IMR-90 (cell line): ENCODE measurements around the gene IRAK2. TPM values are rescaled to one million over a fixed set of nuclear protein-coding genes. Genes with fewer than 3 reads are reported as not detected.

ENCODE experiments used
- ATAC-seq: fragments of 200-7000 bp; cut with Tn5 transposase; 2 replicates; pipeline ENCODE4 v1.9.1; 2020; ENCODE audit warnings: low read depth, mild to moderate bottlenecking, moderate library complexity
- BruUV-seq: library from RNA; stranded (reverse); fragments of 400-500 nt; replicated peaks from 2 replicates; lab custom pipeline; 2021; lab: Mats Ljungman, UMichigan
- CTCF ChIA-PET: fragments of 300-600 bp; formaldehyde crosslinking; extraction: SDS; loops from one replicate; lab custom pipeline; 2021; ENCODE audit warnings: antibody characterized with exemption; lab: Yijun Ruan, JAX
- POLR2A ChIA-PET: fragments of 300-600 bp; sonication (Branson Sonifier 250); formaldehyde crosslinking; loops from one replicate; lab custom pipeline; 2022; ENCODE audit warnings: antibody characterized with exemption; ENCODE audit not compliant: unreplicated experiment; lab: Charles Lee
- DNase-seq: peaks from one replicate; pipeline ENCODE4 v3.0.0; 2013
- H2AFZ ChIP-seq: replicated peaks from 2 replicates; pipeline ENCODE3; 2013; ENCODE audit warnings: low read length, mild to moderate bottlenecking; ENCODE audit not compliant: poor library complexity
- H2AK5ac ChIP-seq: 2 replicates; pipeline ENCODE4 v1.6.1; 2013; ENCODE audit warnings: low read depth, low read length, inconsistent platforms
- H2AK9ac ChIP-seq: replicated peaks from 2 replicates; pipeline ENCODE3; 2013; ENCODE audit warnings: mild to moderate bottlenecking, low read depth, low read length, moderate library complexity; ENCODE audit not compliant: poor library complexity
- H2BK120ac ChIP-seq: 2 replicates; pipeline ENCODE4 v1.6.1; 2013; ENCODE audit warnings: low read depth, low read length, inconsistent platforms
- H2BK15ac ChIP-seq: 3 replicates; pipeline ENCODE4 v1.6.1; 2013; ENCODE audit warnings: low read depth, low read length, inconsistent platforms
- H2BK20ac ChIP-seq: 2 replicates; pipeline ENCODE4 v1.6.1; 2013; ENCODE audit warnings: low read depth, mild to moderate bottlenecking, inconsistent platforms, low read length, moderate library complexity
- H2BK5ac ChIP-seq: 2 replicates; pipeline ENCODE4 v1.6.1; 2013; ENCODE audit warnings: mild to moderate bottlenecking, low read depth, low read length, inconsistent platforms; ENCODE audit not compliant: poor library complexity, severe bottlenecking
- H3K14ac ChIP-seq: replicated peaks from 2 replicates; pipeline ENCODE4 v1.6.1; 2013; ENCODE audit warnings: low read depth, low read length, inconsistent platforms
- H3K18ac ChIP-seq: 2 replicates; pipeline ENCODE4 v1.6.1; 2013; ENCODE audit warnings: low read depth, low read length, control low read depth
- H3K23ac ChIP-seq: 2 replicates; pipeline ENCODE4 v1.6.1; 2013; ENCODE audit warnings: low read depth, low read length, inconsistent platforms
- H3K27ac ChIP-seq: 2 replicates; pipeline ENCODE4 v1.5.1; 2013; ENCODE audit warnings: mild to moderate bottlenecking, control low read depth, low read length; ENCODE audit not compliant: insufficient read depth
- H3K27me3 ChIP-seq: 2 replicates; pipeline ENCODE4 v1.6.1; 2013; ENCODE audit warnings: low read length; ENCODE audit not compliant: control insufficient read depth, insufficient read depth
- H3K36me3 ChIP-seq: 2 replicates; pipeline ENCODE4 v1.6.1; 2013; ENCODE audit warnings: low read length, mixed read lengths; ENCODE audit not compliant: control insufficient read depth, insufficient read depth
- H3K4ac ChIP-seq: 2 replicates; pipeline ENCODE4 v1.6.1; 2013; ENCODE audit warnings: low read depth, low read length, inconsistent platforms
- H3K4me1 ChIP-seq: 2 replicates; pipeline ENCODE4 v1.6.1; 2013; ENCODE audit warnings: low read length, mixed read lengths; ENCODE audit not compliant: control insufficient read depth, insufficient read depth
- H3K4me2 ChIP-seq: 2 replicates; pipeline ENCODE4 v1.6.1; 2013; ENCODE audit warnings: low read depth, mild to moderate bottlenecking, control low read depth, low read length, moderate library complexity
- H3K4me3 ChIP-seq: 2 replicates; pipeline ENCODE4 v1.5.1; 2013; ENCODE audit warnings: low read depth, mild to moderate bottlenecking, control low read depth, low read length, moderate library complexity; ENCODE audit not compliant: insufficient read depth
- H3K56ac ChIP-seq: 2 replicates; pipeline ENCODE4 v1.6.1; 2013; ENCODE audit warnings: low read length, inconsistent platforms; ENCODE audit not compliant: insufficient read depth; ENCODE audit errors: extremely low read depth
- H3K79me1 ChIP-seq, 2 experiments: 2 replicates each; pipeline ENCODE4 v1.6.1; 2013; ENCODE audit warnings: low read length in 2 of 2, inconsistent platforms in 1 of 2, low read depth in 1 of 2
- H3K9ac ChIP-seq: 2 replicates; pipeline ENCODE4 v1.6.1; 2013; ENCODE audit warnings: low read depth, low read length, control low read depth
- H3K9me1 ChIP-seq: 2 replicates; pipeline ENCODE4 v1.6.1; 2013; ENCODE audit warnings: low read length, inconsistent platforms; ENCODE audit not compliant: insufficient read depth
- H3K9me3 ChIP-seq: 2 replicates; pipeline ENCODE4 v1.6.1; 2013; ENCODE audit warnings: low read length; ENCODE audit not compliant: control insufficient read depth, insufficient read depth
- H4K20me1 ChIP-seq: 2 replicates; pipeline ENCODE4 v1.6.1; 2013; ENCODE audit warnings: low read length, inconsistent platforms; ENCODE audit not compliant: insufficient read depth
- H4K5ac ChIP-seq: 2 replicates; pipeline ENCODE4 v1.6.1; 2013; ENCODE audit warnings: mild to moderate bottlenecking, low read depth, low read length, control low read depth
- H4K8ac ChIP-seq, 2 experiments: 2 replicates each; pipeline ENCODE4 v1.6.1; 2013; ENCODE audit warnings: low read depth in 2 of 2, low read length in 2 of 2, control low read depth in 1 of 2, inconsistent platforms in 1 of 2
- H4K91ac ChIP-seq: 2 replicates; pipeline ENCODE4 v1.6.1; 2013; ENCODE audit warnings: low read depth, low read length, inconsistent platforms; ENCODE audit not compliant: insufficient read depth
- RCOR1 ChIP-seq: IDR thresholded peaks from 2 replicates; pipeline ENCODE4 v1.6.1; 2012; ENCODE audit warnings: mild to moderate bottlenecking, low read length, improper control_type of control experiment; ENCODE audit not compliant: insufficient replicate concordance
- WGBS, 2 experiments: methylation state at CpG; one replicate each; pipeline versions ENCODE4 v1.1.5 to v1.1.7; 2013; ENCODE audit warnings: missing lambda C conversion rate in 2 of 2; ENCODE audit not compliant: insufficient read length in 1 of 2; ENCODE audit errors: extremely low coverage in 2 of 2; 5-methylcytosine and 5-hydroxymethylcytosine counted together
- dilution Hi-C: fragments of 300-500 bp; cut with HindIII; formaldehyde crosslinking; loops from one replicate; pipeline ENCODE4 v1.14.3; 2018; ENCODE audit warnings: low sequenced_read_pairs; ENCODE audit not compliant: unreplicated experiment
- in situ Hi-C: fragments of 300-500 bp; cut with MboI; formaldehyde crosslinking; loops from 3 replicates; pipeline ENCODE4 v1.14.3; 2019; ENCODE audit warnings: low sequenced_read_pairs, inconsistent platforms, mixed read lengths
- intact Hi-C: fragments of 100-400 bp; cut with micrococcal nuclease; formaldehyde crosslinking; loops from 2 replicates; pipeline ENCODE4 v1.10.0; 2022
- polyA plus RNA-seq, 3 experiments: library from polyadenylated mRNA; depleted of rRNA; stranded (reverse); fragments of >200 nt; gene quantifications; 2 replicates each; pipeline ENCODE4 v1.2.3, GENCODE V29; 2012; ENCODE audit warnings: low replicate concordance in 1 of 3
- total RNA-seq: library from RNA; depleted of rRNA; stranded (reverse); fragments of >200 nt; gene quantifications from 2 replicates; pipeline ENCODE4 v1.2.3, GENCODE V29; 2012

IRAK2 gene
- total and polyA plus RNA-seq, 2 of the 4 experiments (the other 2 are of a cell fraction) = 6.9 to 8.1 TPM

- H3K9ac ChIP-seq = no peak overlapping the region
- no peak overlapping the region for H3K14ac ChIP-seq
- H2BK5ac ChIP-seq = no peak overlapping the region
- no peak overlapping the region for H4K8ac ChIP-seq
- ChIA-PET CTCF (no interaction called here), POLR2A (no interaction called here)
- no peak overlapping the region for H3K4me2 ChIP-seq
- no peak overlapping the region for H3K56ac ChIP-seq
- H3K4ac ChIP-seq = no peak overlapping the region
- H3K9me1 ChIP-seq = 0 out of 2 replicates have a peak, but pooled peaks cover under 1% of the 10 kb centered on the region
- no peak overlapping the region for H3K23ac ChIP-seq
- H2AK5ac ChIP-seq = no peak overlapping the region
- no peak for DNase-seq
- H2BK20ac ChIP-seq = no peak overlapping the region
- BruUV-seq = no TSS peak
- no peak overlapping the region for H2BK15ac ChIP-seq
- no peak overlapping the region for H4K91ac ChIP-seq
- no peaks in the 10 kb centered on the region for H3K9me3 ChIP-seq
- in situ Hi-C loops (no loop called here), dilution Hi-C loops (no loop called here), intact Hi-C loops (no loop called here)
- H2AFZ ChIP-seq = no peak overlapping the region
- H4K5ac ChIP-seq = no peak overlapping the region
- peaks cover 24 to 57% of the 10 kb centered on the region in 2 experiments for H3K79me1 ChIP-seq
- WGBS, 2 experiments = 80% methylated on average over 2 of the region's 8 CpGs; no CpG with 5 or more reads in 1 of the 2 experiments
- no peak overlapping the region for H3K18ac ChIP-seq
- ATAC-seq = no peak
- H3K36me3 ChIP-seq = peaks cover 2% of the 10 kb centered on the region; the same call in 1 of the 2 replicates
- no peak for TF ChIP-seq RCOR1
- peaks cover 4% of the 10 kb centered on the region; the same call in 1 of the 2 replicates for H3K4me1 ChIP-seq
- no peaks in the 10 kb centered on the region for H3K27me3 ChIP-seq
- H2BK120ac ChIP-seq = no peak overlapping the region
- no peak overlapping the region for H2AK9ac ChIP-seq
- no peak overlapping the region for H3K27ac ChIP-seq
- no peaks in the 10 kb centered on the region for H4K20me1 ChIP-seq
- no peak overlapping the region for H3K4me3 ChIP-seq
These were observed 4.3 kb downstream of the IRAK2 start for GRCh38 chr3:10169000-10169496.
